Fibroblast of gingiva (primary cell): ENCODE measurements around the gene C11orf52.

Source experiments
- DNase-seq: peaks from one replicate; pipeline ENCODE4 v3.0.0-alpha.2; 2011; ENCODE audit warnings: low read depth

Gene C11orf52

DNA sequence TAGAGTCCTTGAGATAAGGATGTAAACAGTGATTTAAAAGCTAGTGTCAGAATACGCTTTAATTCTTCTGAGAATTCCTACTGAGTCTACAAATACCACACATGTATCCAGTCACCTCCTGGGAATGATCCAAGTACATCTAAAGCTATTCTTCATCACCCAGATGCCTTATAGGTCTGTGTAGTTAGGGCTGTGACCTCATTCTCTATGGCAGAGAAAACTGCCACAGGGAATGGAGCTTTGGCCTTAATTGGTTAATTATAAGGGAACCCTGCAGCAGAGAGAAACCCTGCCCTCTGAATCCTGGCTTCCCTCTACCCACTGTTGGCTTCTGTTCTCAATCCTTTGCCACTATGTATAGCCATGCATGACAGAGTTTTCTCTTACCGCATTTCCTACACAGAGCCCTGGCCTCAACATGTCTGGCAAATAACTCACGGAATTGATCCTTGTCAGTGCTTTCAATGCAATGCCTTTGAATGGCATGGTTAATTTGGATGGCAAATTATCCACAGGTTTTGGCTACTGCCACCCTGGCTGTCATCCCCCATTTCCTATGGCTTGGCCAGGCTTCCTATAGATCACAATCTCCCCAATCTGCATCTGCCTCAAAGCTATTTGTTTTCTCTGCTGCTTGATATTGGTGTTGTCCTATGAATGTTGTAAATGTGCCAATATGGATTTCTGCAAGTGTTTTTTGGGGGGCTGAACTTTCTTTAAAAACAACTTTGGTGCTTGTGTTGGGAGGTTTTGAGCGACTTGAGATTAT is 21.3 kb downstream of the C11orf52 start:
- peak; percentile 63 for DNase-seq

- no peak for DNase-seq
Observed at GRCh38 chr11:111941963-111942362, 23.2 kb downstream of the C11orf52 start.

- peak; percentile 81 for DNase-seq
Observed at GRCh38 chr11:111942829-111943228, 24.1 kb downstream of the C11orf52 start.

- peak; percentile 87 for DNase-seq
Observed at GRCh38 chr11:111944139-111944538, 25.4 kb downstream of the C11orf52 start.

DNA sequence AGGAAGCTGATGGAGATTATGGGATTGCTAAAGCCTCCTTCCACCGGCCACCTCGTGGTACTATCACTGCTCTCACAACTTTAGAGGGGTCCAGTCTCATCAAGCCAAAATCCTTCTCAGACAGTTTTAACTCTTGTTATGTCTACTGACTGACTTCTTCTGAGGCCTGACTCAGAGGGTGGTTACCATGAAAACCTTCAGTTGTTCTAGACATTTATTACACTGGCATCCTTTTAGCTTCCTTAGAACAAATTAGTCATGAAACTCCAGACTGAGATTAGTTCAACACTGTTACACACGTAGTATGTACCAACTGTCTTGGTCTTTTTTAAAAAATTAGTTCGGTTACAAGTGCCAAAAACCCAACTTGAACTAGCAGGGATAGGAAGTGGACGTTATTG is 25.9 kb downstream of the C11orf52 start:
- peak; percentile 76 for DNase-seq

DNA sequence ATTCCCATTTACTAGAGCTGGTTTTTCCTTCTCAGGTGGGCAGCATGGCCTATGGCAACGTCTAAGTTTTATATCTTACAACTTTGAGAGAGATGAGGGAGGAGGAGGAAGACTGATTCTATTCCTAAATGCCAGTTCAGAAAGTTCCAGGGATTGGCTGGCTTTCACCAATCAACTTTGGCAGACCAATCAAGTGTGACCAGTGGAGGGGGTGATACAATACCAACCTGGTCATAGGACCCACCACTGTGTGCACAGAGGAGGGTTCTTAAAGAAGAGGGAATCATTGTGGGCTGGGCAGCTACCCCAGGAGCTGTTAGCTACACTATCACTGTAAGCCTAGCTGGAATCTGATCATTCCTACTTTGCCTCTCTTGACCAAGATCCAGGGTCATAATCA is 26.5 kb downstream of the C11orf52 start:
- DNase-seq = no peak

DNA sequence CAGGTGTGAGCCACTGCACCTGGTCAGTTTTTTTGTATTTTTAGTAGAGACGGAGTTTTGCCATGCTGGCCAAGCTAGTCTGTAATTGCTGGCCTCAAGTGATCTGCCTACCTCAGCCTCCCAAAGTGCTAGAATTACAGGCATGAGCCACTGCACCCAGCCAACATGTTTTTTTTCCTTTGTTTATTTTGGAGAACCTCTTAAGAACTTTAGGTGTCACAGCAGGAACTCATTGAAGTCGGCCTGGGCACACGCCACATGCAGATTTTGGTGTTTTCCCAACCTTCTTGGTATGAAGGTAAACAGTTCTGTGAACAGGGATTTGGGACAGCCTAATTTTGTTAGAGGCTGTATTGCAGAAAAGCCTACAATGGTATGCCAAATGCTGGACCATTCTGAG is 27.8 kb downstream of the C11orf52 start:
- DNase-seq = no peak

DNA sequence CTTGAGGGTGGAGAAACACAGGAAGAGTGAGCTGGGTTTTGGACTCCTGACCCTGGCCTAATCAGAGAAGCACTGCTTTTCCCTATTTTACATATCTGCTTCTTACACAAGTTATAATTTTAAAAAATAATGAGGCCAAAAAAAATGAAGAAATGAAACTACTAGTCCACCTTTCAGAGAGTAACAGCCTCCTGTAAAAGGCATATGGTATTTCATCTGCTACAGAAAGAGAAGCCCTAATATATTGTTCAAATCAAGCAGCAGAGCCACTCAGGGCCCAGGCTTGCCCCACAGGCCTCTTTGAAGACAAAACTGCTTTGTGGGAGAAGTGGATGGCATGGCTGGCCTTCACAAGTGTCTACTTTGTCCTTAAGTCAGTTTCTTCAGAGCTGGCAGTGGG is 28.4 kb downstream of the C11orf52 start:
- no peak for DNase-seq

- DNase-seq = no peak
Observed at GRCh38 chr11:111949519-111950426, 31.1 kb downstream of the C11orf52 start.

DNA sequence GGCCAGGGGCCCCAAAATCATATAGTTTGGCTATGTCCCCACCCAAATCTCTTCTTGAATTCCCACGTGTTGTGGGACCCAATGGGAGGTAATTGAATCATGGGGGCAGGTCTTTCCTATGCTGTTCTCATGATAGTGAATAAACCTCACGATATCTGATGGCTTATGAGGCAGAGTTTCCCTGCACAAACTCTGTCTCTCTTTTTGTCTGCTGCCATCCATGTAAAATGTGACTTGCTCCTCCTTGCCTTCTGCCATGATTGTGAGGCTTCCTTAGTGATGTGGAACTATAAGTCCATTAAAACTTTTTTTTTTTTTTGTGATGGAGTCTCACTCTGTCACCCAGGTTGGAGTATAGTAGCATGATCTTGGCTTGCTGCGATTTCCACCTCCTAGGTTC is 32.9 kb downstream of the C11orf52 start:
- DNase-seq = no peak

DNA sequence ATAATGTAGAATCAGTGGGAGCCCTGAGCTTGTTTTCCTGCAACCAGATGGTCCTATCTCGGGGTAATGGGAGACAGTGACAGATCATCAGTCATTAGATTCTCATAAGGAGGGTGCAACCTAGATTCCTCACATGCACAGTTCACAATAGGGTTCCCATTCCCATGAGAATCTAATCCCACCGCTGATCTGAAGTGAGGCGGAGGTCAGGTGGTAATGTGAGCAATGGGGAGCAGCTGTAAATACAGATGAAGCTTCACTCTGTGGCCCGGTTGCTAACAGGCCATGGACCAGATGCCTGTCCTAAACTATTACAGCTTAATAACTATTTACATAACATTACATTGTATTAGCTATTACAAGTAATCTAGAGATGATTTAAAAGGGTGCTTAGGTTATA is 35.4 kb downstream of the C11orf52 start:
- no peak for DNase-seq

DNA sequence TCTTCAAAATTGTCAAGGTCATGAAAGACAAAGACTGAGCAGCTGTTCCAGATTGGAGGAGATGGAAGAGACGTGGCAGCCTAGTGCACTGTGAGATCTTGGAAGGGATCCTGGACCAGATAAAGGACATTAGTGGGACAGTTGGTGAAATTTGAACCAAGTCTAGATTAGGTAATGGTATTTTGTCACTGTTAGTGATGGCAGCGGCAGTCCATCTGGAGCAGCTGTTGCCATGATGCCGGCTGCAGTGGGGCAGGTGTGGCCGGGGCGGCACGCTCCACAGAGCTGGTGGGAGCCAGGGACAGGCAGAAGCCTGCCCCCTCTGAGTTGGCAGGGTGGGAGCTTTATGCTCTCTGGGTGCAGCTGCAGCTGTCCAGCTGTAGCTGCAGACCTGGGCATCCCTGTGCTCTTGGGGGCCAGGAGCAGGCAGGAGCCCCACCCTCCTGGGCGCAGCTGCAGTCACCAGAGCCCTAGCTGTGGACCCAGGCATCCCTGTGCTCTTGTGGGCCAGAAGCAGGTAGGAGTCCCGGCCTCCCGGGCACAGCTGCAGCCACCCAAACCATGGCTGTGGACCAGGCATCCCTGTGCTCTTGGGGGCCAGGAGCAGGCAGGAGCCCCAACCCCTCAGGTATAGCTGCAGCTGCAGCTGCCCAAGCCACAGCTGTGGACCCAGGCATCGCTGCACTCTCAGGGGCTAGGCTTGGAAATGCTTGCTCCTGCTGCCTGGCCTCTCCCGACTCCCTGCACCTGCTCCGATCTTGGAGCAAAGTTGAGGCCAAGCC is 39.1 kb downstream of the C11orf52 start:
- no peak for DNase-seq

DNA sequence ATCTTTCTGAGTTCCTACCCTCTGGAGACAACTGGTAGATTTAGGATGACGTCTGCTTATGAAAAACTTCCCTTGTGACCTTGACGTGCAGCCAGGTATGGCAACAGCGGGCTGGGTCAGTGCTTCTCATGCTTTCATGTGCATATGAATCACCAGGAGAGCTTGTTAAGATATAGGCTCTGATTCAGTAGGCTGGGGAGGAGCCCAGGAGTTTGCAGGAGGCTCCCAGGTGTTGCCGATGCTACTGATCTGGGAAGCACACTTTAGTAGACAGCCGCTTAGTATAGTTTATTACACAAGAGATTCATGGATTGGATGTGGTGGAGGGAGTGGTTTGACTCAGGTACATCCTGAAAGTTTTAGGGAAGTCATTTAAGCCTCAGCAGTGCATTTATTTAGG is 42.2 kb downstream of the C11orf52 start:
- DNase-seq = no peak

- no peak for DNase-seq
Observed at GRCh38 chr11:111961389-111962300, 42.9 kb downstream of the C11orf52 start.

- DNase-seq = no peak
Observed at GRCh38 chr11:111963931-111964340, 45.2 kb downstream of the C11orf52 start.

- DNase-seq = no peak
Observed at GRCh38 chr11:111966678-111967077, 48.0 kb downstream of the C11orf52 start.

- DNase-seq = no peak
Observed at GRCh38 chr11:111967649-111968048, 48.9 kb downstream of the C11orf52 start.

DNA sequence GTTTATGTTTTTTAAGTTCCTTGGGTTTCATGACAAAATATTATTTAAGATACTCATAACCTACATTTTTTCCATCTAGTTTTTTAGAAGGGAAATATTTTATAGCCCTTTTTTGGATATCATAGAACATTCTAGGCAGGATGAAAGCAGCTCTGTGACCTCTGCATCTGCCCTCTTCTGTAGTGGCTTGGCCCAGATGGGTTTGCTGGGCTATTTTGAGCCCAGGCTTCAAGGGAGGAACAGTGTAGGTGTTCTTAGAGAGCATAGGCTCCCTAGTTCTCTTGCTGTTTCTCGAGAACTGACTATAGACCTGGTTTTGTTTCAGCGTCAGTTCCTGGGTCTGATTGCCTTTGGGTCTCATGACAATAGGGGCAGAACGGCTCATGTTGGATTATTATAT is 50.6 kb downstream of the C11orf52 start:
- DNase-seq = no peak

- no peak for DNase-seq
Observed at GRCh38 chr11:111974446-111974845, 55.7 kb downstream of the C11orf52 start.

- no peak for DNase-seq
Observed at GRCh38 chr11:111975076-111975806, 56.5 kb downstream of the C11orf52 start.
